HT-29 (cell line): ENCODE results near the gene TMEM200C. TPM values are rescaled to one million over a fixed set of nuclear protein-coding genes. Genes with fewer than 3 reads are reported as not detected.

Experiments
- small RNA-seq: library from RNA; depleted of rRNA; stranded (forward); fragments of <200 nt; gene quantifications from one replicate; pipeline ENCODE3, GENCODE V24; 2014
- total RNA-seq: library from RNA; depleted of rRNA; stranded (reverse); fragments of >200 nt; shearing (Covaris generic); gene quantifications from 2 replicates; pipeline ENCODE4 v1.2.3, GENCODE V29; 2014

Gene TMEM200C
- total RNA-seq, 1 experiment from 2014 or later = not detected

Small RNA genes lying within 50 kb of the gene (small RNA-seq; reads per million reads assigned to genes)
- not detected for gene MIR3976
